Endothelial cell of umbilical vein (primary cell): Measurements from ENCODE around the gene GPA33.

Source experiments
- CTCF ChIP-seq, 2 donors: IDR thresholded peaks; 1 replicate in 1 of 2; 2 replicates in 1 of 2; pipeline ENCODE4 v1.5.1; 2011; ENCODE audit warnings: low read length in 2 of 2, mild to moderate bottlenecking in 2 of 2, moderate library complexity in 2 of 2, control low read depth in 1 of 2, inconsistent platforms in 1 of 2, low read depth in 1 of 2; ENCODE audit not compliant: insufficient read depth in 1 of 2; ENCODE audit errors: extremely low read depth in 1 of 2
- EZH2 ChIP-seq: IDR thresholded peaks from 2 replicates; pipeline ENCODE4 v1.6.1; 2012; ENCODE audit warnings: borderline replicate concordance, low read depth, mild to moderate bottlenecking, moderate library complexity, low read length, inconsistent platforms; ENCODE audit not compliant: severe bottlenecking
- FOS ChIP-seq: IDR thresholded peaks from 2 replicates; pipeline ENCODE4 v1.6.1; 2011; ENCODE audit warnings: mild to moderate bottlenecking, low read length, moderate library complexity, borderline replicate concordance; ENCODE audit not compliant: insufficient read depth
- MAX ChIP-seq: IDR thresholded peaks from 2 replicates; pipeline ENCODE4 v1.6.1; 2011; ENCODE audit not compliant: insufficient read depth, insufficient read length
- POLR2A ChIP-seq: IDR thresholded peaks from 2 replicates; pipeline ENCODE4 v1.6.1; 2012; ENCODE audit warnings: low read depth, mild to moderate bottlenecking, control low read depth, low read length
- POLR2AphosphoS5 ChIP-seq: IDR thresholded peaks from 2 replicates; pipeline ENCODE4 v1.6.1; 2012; ENCODE audit warnings: low read depth, mild to moderate bottlenecking, control low read depth, low read length, moderate library complexity; ENCODE audit not compliant: insufficient read depth

- no peak for TF ChIP-seq CTCF (IDR thresholded peaks at IDR 0.05; ENCODE audit: extremely low read depth in 1 of 2, insufficient read depth in 1 of 2, low read depth in 1 of 2, low read length in 2 of 2)
- TF ChIP-seq POLR2A, result no peak
- TF ChIP-seq FOS, result no peak
- TF ChIP-seq POLR2AphosphoS5, result no peak
- no peak for TF ChIP-seq MAX
- no peak for TF ChIP-seq EZH2
These were observed 36.1 kb upstream of the GPA33 start for GRCh38 chr1:167126317-167126716.
